Measurements from ENCODE around the gene VAV2.
"Not testable (repeated sequence)": the region's sequence is repeated elsewhere in the genome, so short reads cannot be mapped to it uniquely, and the experiment has no call there.

VAV2 gene

GRCh38 chr9:133926165-133926856, 65.8 kb downstream of the VAV2 start:
- TF ChIP-seq ZFX (IDR thresholded peaks at IDR 0.05) (no peak), CTCF (conservative IDR thresholded peaks at IDR 0.05) (no peak)
- H3K27ac ChIP-seq, result no peak overlapping the region

- TF ChIP-seq CTCF (conservative IDR thresholded peaks at IDR 0.05), result no peak
- TF ChIP-seq ZFX (IDR thresholded peaks at IDR 0.05), result no peak
- no peak overlapping the region for H3K27ac ChIP-seq
Measured at GRCh38 chr9:133924453-133924852, 67.7 kb downstream of the VAV2 start.

- H3K27ac ChIP-seq, result not testable (repeated sequence)
Measured at GRCh38 chr9:133923608-133924007, 68.5 kb downstream of the VAV2 start.

DNA sequence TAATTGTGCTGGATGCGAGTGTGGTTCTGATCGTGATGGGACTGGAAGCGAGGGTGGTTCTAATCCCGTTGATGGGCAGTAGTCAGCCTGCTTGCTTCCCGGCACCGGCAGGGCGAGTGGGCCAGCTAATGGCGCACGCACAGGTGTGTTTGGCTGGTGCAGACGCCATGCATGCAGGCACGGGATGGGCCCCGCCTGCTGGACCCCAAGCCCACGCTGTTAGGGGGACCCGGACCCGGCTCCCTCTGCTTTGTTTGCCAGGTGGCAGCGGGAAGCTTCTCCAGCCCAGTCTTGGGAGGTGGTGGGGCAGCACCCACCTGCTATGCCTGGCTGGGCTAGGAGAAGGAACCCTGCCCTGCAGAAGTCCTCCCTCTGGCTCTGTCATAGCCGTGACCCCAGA, 70.3 kb downstream of the VAV2 start:
- no peak for TF ChIP-seq CTCF (conservative IDR thresholded peaks at IDR 0.05)
- no peak for TF ChIP-seq ZFX (IDR thresholded peaks at IDR 0.05)
- H3K27ac ChIP-seq, result no peak overlapping the region

DNA sequence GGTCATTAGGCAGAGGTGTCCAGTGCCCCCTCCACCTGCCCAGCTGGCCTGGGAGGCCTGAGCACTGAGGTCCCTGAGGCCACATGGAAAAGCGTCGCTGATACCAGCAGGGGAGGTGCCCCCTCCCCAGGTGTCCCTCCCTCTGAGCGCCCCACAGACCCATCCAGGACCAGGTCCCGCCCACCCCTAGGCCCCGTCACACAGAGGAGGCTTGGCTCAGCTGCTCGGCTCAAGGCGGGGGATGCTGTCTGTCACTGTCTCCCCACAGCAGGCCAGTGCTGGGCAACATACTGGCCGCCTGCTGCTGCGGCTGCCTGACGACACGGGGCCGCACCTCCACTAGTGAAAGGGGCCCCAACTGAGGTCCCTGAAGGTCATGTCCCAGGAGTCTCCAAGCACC, 71.7 kb downstream of the VAV2 start:
- H3K27ac ChIP-seq, result no peak overlapping the region
- TF ChIP-seq ZFX (IDR thresholded peaks at IDR 0.05) (no peak), CTCF (conservative IDR thresholded peaks at IDR 0.05) (no peak)

DNA sequence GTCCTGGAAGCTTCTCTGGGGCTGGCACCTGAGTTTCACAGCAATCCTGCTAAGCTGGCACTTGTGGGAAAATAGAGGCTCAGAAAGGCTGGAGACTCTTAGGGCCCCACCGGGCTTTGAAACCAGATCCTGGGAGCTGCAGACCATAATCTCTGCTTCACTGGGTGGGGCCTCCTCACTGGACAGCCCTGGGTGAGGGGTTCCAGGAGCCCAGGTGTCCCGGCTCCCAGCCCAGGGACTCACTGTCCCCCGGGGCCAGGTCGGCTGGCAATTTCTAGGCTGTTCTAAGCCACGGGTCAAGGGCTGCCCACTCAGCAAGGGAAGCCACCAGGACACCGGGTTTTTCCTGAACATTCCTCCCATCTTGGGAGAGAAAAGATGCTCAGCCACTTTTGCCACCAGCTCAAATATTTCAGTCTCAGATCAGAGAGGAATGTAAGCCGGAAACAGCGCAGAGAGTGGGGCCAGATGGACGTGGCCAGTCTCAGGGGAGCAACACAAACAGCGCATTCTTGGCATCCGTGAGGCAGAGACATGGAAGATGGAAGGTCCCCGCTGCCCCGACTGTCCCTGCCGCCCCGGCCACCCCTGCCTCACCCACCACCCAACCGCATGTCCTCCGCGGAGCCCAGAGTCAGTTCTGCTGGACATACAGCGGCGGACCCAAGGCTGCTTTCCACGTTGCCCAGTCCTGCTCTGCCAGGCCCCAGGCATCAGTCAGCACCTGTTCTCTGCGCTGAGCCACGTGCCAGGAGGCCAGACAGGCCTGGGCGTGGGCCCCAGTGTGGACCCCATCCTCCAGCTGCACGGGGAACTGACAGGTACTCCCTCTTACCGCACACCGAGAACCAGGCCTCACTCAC, 72.6 kb downstream of the VAV2 start:
- no peak for TF ChIP-seq CTCF (conservative IDR thresholded peaks at IDR 0.05)
- TF ChIP-seq ZFX (IDR thresholded peaks at IDR 0.05), result no peak
- H3K27ac ChIP-seq, result no peak overlapping the region

DNA sequence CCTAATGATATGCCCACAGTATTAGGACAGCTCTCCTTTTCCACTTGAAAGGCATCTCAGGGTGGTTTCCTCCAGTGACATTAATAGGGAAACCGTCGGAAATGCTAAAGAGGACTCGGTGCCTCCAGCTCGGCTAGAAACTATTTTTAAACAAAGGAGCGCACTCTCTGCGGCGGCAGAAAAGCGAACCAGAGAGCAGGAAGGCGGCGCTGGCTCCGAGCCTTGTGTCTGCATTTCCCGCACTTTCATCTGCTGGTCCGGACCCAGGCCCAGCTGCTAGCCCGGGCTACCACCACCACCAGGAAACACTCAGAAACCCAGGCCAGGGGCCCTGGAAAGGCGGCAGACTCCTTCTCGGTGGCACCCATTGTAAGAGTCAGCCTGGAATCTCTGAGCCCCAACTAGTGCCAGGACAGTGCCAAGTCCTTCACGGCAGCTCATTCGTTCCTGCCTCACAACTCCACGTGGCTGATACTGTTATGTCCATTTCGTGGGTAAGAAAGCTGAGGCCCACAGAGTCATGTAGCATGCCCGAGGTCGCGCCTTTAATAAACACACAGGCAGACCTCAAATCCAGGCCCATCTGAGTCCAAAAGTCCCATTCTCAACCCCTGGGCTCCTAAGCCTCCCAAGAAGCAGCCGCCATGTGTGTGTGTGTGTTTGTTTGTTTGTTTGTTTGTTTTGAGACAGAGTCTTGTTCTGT, 73.9 kb downstream of the VAV2 start:
- no peak for TF ChIP-seq CTCF (conservative IDR thresholded peaks at IDR 0.05)
- TF ChIP-seq ZFX (IDR thresholded peaks at IDR 0.05), result no peak
- no peak overlapping the region for H3K27ac ChIP-seq

All from C4-2B (cell line).